ENCODE measurements around the gene PPP6R3. TPM values are rescaled to one million over a fixed set of nuclear protein-coding genes. Genes with fewer than 3 reads are reported as not detected.
"Not testable (repeated sequence)": the region's sequence is repeated elsewhere in the genome, so short reads cannot be mapped to it uniquely, and the experiment has no call there.

The PPP6R3 gene
- total and polyA plus RNA-seq, 8 donors, result 19.5 to 236 (median 103) TPM

DNA sequence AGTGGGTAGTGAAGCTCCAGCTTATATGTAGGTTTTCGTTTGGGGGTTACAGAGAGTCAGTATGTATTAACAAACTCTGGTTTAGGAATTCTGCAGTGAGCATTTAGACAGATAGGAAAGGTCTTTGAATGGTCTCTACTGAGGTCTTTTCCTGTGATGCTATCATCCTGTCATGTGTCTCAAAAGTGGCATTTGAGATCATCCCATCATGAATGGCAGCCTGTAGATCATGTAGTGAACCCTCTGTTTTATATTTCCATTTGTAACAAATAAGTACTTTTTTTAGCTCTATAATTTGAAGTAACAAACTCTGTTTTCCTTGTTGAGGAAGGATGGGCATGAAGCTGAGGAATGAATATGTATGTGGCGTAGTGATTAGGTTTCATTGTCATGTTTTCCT is 76.2 kb downstream of the PPP6R3 start:
- H3K9me3 ChIP-seq, result no peaks in the 10 kb centered on the region
- H3K4me3 ChIP-seq, result no peak overlapping the region
- 90 to 95% (median 94%) methylated on average over 2 of the region's 2 CpGs for WGBS, 5 donors
- no peak overlapping the region for H3K27ac ChIP-seq
- no peak for DNase-seq
- H3K4me1 ChIP-seq, result peaks cover 26 to 67% (median 47%) of the 10 kb centered on the region in 4 donors
- TF ChIP-seq POLR2AphosphoS5 (IDR thresholded peaks at IDR 0.05), result no peak
- no peak for TF ChIP-seq CTCF (IDR thresholded peaks at IDR 0.05)
- TF ChIP-seq POLR2A (IDR thresholded peaks at IDR 0.05), result no peak
- no peak for TF ChIP-seq EP300 (IDR thresholded peaks at IDR 0.05)
- no peaks in the 10 kb centered on the region for H3K27me3 ChIP-seq
- peaks cover 13 to 50% (median 45%) of the 10 kb centered on the region in 4 donors for H3K36me3 ChIP-seq
- intact Hi-C loops (cut with DNase I; ENCODE audit: low total_unique reads), result no loop called here

DNA sequence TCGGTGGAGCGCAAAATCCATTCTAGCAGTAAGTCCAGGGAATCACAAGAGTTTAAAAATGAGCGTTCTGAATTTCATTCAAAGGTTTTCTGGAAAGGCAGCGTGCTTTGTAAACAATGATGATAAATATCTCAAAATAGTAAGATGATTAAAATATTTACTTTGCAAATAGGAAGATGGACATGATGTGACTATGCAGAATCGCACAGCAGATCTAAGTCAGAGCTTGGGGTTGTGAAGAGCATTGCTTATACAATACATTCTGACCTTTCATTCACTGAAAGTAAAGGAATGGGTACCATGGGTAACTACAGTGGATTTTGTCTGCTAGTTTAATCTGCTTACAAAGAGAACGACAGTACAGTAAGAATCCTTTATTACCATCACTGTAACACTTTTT is 77.5 kb downstream of the PPP6R3 start:
- TF ChIP-seq POLR2A (IDR thresholded peaks at IDR 0.05) (no peak), CTCF (IDR thresholded peaks at IDR 0.05) (no peak), EP300 (IDR thresholded peaks at IDR 0.05) (no peak), POLR2AphosphoS5 (IDR thresholded peaks at IDR 0.05) (no peak)
- Histone ChIP-seq H3K4me3 (no peak overlapping the region), H3K36me3 (peaks cover 14 to 56% (median 46%) of the 10 kb centered on the region in 4 donors), H3K27ac (no peak overlapping the region), H3K27me3 (no peaks in the 10 kb centered on the region), H3K4me1 (peaks cover 21 to 67% (median 48%) of the 10 kb centered on the region in 4 donors), H3K9me3 (no peaks in the 10 kb centered on the region)
- DNase-seq, result no peak
- intact Hi-C loops (cut with DNase I; ENCODE audit: low total_unique reads), result no loop called here
- WGBS, 5 donors, result 65 to 74% (median 66%) methylated on average over 6 of the region's 6 CpGs

DNA sequence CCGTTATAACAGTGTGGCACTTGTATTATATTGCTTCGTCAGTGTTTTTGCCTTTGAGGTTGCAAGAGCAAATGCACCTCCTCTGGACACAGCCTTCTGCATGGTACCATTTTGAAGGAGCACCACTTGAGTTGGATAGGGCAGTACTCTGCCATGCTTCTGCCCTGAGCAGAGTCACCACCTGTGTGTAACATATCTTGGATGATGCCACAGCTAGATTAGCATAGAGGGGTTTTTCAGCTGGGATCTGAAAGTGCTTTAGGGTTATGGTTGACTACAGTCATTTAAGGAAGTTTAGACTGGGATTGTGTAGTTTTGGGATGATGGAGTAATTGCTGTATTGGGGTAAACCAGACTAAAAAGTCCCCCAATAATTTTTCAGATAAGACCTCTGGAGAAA is 78.8 kb downstream of the PPP6R3 start:
- peaks cover 17 to 67% (median 48%) of the 10 kb centered on the region in 4 donors for H3K4me1 ChIP-seq
- DNase-seq, result no peak
- H3K9me3 ChIP-seq, result no peaks in the 10 kb centered on the region
- intact Hi-C loops (cut with DNase I; ENCODE audit: low total_unique reads), result no loop called here
- no peak overlapping the region for H3K27ac ChIP-seq
- TF ChIP-seq CTCF (IDR thresholded peaks at IDR 0.05) (no peak), POLR2A (IDR thresholded peaks at IDR 0.05) (no peak), EP300 (IDR thresholded peaks at IDR 0.05) (no peak), POLR2AphosphoS5 (IDR thresholded peaks at IDR 0.05) (no peak)
- H3K27me3 ChIP-seq, result no peaks in the 10 kb centered on the region
- H3K36me3 ChIP-seq, result peaks cover 14 to 62% (median 55%) of the 10 kb centered on the region in 4 donors
- 94 to 100% (median 98%) methylated on average over 2 of the region's 2 CpGs for WGBS, 5 donors
- H3K4me3 ChIP-seq, result no peak overlapping the region

- DNase-seq; H3K4me3 ChIP-seq; H3K9me3 ChIP-seq; intact Hi-C loops (cut with DNase I; ENCODE audit: low total_unique reads); H3K27ac ChIP-seq; H3K27me3 ChIP-seq: not testable (repeated sequence)
- WGBS, 5 donors, result 90 to 97% (median 95%) methylated on average over 7 of the region's 7 CpGs
- H3K36me3 ChIP-seq, result peaks cover 14 to 66% (median 56%) of the 10 kb centered on the region in 4 donors
- H3K4me1 ChIP-seq, result peaks cover 14 to 67% (median 43%) of the 10 kb centered on the region in 4 donors
These were observed 80.0 kb downstream of the PPP6R3 start for GRCh38 chr11:68540504-68540903.

DNA sequence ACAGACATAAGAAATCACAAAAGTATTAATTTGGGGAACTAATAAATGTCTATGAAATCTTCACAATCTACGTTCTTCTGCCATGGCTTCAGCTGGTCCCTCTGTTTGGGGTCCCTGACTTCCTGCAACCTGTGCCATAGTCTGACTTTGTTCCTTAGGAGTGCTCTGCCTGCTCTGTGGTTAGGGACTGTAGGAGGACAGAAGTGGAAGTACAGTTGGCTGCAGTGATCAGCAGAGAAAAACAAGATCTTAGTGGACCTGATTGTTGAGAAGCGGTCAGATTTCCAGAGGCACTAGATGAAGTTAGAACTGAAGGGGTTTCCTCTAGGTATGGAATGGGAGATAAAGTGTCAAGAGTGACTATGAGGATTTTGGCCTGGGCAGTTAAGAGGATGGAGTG is 80.6 kb downstream of the PPP6R3 start:
- Histone ChIP-seq H3K4me1 (peaks cover 15 to 67% (median 40%) of the 10 kb centered on the region in 4 donors), H3K4me3 (no peak overlapping the region), H3K27me3 (no peaks in the 10 kb centered on the region), H3K36me3 (peaks cover 14 to 69% (median 59%) of the 10 kb centered on the region in 4 donors), H3K9me3 (no peaks in the 10 kb centered on the region), H3K27ac (peak overlapping the region in 1 of 5 donors; percentile 57)
- WGBS, 5 donors, result 91 to 96% (median 93%) methylated on average over 2 of the region's 2 CpGs
- intact Hi-C loops (cut with DNase I; ENCODE audit: low total_unique reads), result no loop called here
- DNase-seq, result no peak
- TF ChIP-seq POLR2AphosphoS5 (IDR thresholded peaks at IDR 0.05) (no peak), POLR2A (IDR thresholded peaks at IDR 0.05) (no peak), CTCF (IDR thresholded peaks at IDR 0.05) (no peak), EP300 (IDR thresholded peaks at IDR 0.05) (no peak)

All from stomach (tissue), 9 donors.